GM19239 (cell line): ENCODE results near the gene HLCS.

Experiments used
- DNase-seq: peaks from one replicate; pipeline ENCODE4 v3.0.0; 2011; ENCODE audit warnings: low spot score; ENCODE audit not compliant: insufficient read length
- FAIRE-seq: peaks from 2 replicates; lab custom pipeline; 2011; peaks lifted over from hg19 to GRCh38; lab: Jason Lieb, UNC

The HLCS gene

GRCh38 chr21:36757196-36757595, 209.3 kb downstream of the HLCS start:
- no peak for FAIRE-seq
- DNase-seq: no peak

DNA sequence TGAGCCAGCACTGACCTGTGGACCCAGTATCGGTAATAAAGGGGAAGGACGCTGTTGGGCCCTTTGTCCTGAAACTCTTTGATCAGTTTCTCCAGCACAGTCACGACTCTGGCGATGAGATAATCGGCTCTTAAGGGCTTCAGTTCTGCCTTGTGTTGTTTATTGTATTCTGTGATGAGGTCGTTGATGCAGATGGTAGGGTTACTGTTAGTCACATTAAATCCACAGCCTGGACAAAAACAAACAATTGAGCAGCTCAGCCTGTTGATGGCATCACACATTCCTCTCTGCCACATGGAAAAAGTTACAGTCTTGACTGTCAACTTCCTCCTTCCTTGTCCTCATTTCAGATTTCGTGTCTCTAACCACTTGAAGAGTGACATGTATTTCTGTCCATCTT, 209.9 kb downstream of the HLCS start:
- FAIRE-seq: no peak

GRCh38 chr21:36754241-36754898, 212.1 kb downstream of the HLCS start:
- DNase-seq: no peak
- no peak for FAIRE-seq

More for the DNA sequence above, 209.9 kb downstream of the HLCS start:
- no peak for DNase-seq

- FAIRE-seq (no peak), DNase-seq (no peak)
These were observed 212.9 kb downstream of the HLCS start for GRCh38 chr21:36753556-36753955.

DNA sequence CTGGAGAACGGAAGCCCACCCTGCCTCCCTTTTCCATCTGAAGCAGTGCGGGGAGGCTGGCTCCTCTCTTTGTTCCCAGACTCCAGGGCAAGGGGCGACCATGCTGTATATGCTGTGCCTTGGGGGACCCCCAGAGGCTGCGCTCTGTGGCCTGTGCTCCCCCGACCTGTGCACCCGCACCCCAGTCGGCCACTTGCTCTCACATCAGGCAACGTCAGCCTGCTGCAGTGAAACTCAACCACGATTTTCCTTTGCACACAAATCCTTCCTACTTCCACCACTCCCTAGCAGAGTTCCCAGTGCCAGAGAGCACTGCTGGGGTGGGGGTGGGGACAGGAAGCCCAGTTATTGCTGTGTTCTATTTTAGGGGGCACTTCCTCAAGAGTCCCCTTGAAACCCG, 215.1 kb downstream of the HLCS start:
- FAIRE-seq (no peak), DNase-seq (no peak)

GRCh38 chr21:36750576-36750959, 215.9 kb downstream of the HLCS start:
- FAIRE-seq: no peak

DNA sequence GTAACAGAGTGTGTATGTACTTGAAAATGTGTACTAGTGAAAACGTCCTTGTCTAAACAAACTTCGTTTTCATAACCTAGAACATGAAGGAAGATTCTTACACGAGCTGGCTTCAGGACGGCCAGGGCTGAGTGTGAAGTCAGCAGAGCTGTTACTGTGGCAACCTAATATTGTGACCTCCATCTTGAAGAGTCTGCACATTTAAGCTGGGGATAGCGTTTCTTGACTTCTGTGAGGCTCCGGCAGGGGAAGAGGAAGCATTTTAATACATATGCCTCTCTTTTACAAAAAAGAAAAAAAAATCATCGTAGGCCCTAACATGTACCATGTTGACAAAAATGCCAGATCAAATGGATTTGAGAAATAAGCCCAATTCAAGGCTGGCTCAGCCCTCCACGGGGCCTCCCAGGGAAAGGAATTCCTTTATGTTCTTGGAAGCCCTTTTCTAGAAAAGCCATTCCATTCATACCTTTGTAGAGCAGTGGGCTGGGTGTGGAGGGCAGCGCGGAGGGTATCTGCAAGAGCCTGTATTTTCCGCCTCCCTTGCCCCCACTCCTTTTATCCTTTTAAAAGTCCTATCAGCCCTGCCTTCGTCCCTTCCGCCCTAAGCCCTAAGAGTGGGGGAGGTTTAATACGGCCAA, 216.4 kb downstream of the HLCS start:
- DNase-seq: no peak
- FAIRE-seq: no peak

More at GRCh38 chr21:36750576-36750959, 215.9 kb downstream of the HLCS start:
- DNase-seq: no peak

DNA sequence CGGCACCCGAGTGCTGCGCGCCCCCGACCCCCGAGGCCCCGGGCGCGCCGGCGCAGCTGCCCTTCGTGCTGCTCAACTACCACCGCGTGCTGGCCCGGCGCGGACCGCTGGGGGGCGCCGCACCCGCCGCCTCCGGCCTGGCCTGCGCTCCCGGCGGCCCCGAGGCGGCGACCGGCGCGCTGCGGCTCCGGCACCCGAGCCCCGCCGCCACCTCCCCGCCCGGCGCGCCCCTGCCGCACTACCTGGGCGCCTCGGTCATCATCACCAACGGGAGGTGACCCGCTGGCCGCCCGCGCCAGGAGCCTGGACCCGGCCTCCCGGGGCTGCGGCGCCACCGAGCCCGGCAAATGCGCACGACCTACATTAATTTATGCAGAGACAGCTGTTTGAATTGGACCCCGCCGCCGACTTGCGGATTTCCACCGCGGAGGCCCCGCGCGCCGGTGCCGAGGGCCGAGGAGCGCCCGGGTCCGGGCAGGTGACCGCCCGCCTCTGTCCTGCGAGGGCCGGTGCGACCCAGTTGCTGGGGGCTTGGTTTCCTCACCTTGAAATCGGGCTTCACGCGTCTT, 218.6 kb downstream of the HLCS start:
- FAIRE-seq: no peak
- DNase-seq: peak; percentile 41

DNA sequence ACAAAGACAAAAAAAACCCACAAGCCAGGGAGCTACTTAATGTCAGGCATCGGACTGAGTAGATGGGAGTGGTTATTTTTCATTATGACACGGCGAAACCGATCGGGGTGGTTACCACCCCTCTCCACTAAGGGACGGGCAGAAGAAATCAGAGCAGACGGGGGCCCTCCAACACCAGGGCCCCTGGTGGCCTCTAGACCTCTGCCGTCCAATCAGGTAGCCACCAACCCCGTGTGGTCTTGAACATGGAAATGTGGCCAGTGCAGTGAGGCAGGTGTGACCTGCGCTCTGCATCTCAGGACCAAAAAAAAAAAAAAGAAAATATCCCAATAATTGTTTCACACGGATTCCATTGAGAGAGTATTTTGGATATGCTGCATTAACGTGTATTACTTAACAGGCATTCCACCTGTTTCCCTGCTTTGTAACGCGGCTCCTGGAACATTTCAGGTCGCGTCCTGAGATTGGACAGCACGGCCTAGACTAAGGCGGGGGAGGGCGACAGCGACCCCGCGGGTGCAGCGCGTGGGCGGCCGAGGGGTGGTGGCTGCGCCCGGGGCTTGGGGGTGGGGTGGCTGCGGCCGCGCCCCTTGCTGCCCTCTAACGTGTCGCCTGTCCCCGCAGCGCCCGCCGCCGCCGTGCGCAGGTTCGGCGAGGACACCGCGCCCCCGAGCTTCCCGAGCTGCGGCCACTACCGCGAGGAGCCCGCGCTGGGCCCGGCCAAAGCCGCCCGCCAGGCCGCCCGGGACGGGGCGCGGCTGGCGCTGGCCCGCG, 219.2 kb downstream of the HLCS start:
- DNase-seq: no peak
- FAIRE-seq: no peak

GRCh38 chr21:36745459-36745858, 221.0 kb downstream of the HLCS start:
- no peak for DNase-seq
- no peak for FAIRE-seq

- DNase-seq: no peak
These were observed 221.8 kb downstream of the HLCS start for GRCh38 chr21:36744560-36745231.

GRCh38 chr21:36744190-36744559, 222.3 kb downstream of the HLCS start:
- DNase-seq (no peak), FAIRE-seq (no peak)

More at GRCh38 chr21:36744560-36745231, 221.8 kb downstream of the HLCS start:
- FAIRE-seq: no peak

DNA sequence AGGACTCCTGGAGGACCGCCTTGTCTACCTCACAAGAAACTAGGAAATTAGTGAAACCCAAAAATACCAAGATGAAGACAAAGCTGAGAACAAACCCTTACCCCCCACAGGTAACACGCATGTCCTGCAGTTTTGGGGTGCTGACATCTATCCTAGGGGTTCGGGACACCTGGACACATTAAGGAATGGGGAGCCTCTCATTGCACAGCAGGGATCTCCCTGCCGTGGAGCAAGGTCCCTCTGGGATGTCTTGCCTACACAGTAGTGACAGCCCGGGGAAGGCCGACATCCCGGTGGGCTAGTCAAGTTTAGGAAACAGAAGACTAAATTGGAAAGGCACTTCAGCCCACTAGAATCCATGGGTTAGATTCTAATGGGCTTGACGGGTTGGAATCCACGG, 223.0 kb downstream of the HLCS start:
- DNase-seq (no peak), FAIRE-seq (no peak)

DNA sequence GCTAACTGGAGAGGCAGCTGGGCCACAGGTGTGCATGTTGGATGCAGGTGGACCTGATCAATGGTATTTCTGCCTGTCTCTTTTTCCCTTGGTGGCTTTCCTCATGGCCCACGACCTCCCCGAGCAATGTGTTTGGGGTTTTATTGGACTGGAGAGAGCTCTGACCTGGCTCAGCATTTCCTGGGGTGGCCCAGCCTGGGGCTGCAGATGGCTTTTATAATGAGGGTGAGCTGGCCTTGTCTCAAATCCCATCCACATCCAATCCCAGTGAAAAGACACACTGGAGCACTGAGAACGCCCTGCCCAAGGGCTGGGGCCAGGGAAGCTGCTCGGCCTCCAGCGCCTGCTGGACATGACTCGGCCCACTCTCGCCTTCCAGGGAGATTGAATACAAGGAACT, 223.5 kb downstream of the HLCS start:
- FAIRE-seq: no peak
- no peak for DNase-seq

- no peak for DNase-seq
- FAIRE-seq: no peak
These were observed 225.0 kb downstream of the HLCS start for GRCh38 chr21:36741506-36741905.

- FAIRE-seq (no peak), DNase-seq (no peak)
These were observed 227.9 kb downstream of the HLCS start for GRCh38 chr21:36738489-36739126.

DNA sequence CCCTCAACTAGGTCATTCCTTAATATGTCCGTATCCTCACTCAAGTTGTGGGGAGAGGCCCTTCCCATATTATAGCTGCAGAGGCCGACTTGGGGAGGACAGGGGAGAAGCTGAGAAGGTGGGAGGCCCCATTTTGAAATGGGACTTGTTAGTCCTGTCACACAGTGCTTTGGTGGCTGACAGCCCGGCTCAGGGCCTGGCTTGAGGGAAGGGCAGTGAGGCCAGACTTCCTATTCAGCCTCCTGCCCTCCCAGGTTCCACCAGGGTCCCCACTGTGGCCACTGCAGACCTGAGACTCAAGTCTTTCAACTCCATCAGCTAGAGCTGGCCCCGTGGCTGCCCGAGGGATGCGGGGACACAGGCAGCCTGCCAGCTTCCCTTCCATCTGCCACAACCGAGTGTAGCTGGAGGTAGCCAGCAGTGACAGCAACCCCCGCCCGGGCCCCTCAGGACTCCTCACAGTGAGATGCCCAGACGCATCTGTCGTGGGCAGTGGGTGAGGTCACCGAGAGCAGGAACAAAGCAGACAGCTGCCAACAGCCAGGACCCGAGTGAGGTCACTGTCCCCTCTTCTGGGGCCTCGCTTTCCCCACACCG, 230.6 kb downstream of the HLCS start:
- FAIRE-seq (no peak), DNase-seq (no peak)

GRCh38 chr21:36735201-36735515, 231.3 kb downstream of the HLCS start:
- DNase-seq (no peak), FAIRE-seq (no peak)

DNA sequence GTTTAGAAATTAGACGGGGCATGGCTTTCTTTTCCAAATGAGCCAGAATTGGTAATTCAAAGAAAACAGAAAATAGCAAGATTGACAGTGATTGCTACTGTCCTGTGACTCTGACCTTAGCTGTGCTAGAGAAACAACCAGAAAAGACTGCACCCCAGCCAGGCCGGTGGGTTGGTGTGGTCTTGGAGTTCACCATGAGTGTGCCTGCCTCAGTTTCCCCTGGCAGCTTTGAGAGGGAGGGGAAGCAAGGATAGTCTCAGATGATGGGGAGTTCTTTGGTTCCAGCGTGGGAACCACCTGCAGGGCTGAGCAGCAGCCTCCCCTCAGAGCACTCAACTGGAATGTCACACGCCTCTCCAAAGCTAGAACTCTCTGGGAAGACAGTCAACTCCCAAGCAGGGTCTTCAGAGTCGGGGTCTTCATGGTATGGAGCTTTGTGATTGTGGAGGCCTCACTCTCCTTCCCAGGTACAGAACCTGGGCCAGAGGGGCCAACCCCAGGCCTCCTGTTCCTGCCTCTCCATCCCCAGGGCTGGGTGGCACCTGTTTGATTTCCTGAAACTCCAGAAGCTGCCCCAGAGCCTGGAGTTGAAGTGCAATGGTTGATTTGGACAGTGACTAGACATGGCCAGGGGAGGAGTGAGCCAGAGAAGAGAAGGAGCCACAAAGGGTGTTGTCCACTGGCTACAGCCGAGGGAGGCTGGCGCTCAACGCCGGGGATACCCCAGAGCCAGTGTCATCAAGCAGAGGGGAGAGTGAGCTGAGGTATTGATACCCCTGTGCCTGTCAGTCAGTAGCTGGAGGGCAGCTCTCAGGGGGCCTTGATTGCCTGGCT, 231.9 kb downstream of the HLCS start:
- DNase-seq: no peak
- no peak for FAIRE-seq
